Measurements from ENCODE around the gene TECPR2.

TECPR2 gene

GRCh38 chr14:102464846-102465341 lies 102.2 kb downstream of the TECPR2 start:
- no peak for TF ChIP-seq CTCF (IDR thresholded peaks at IDR 0.05)
- H3K9me3 ChIP-seq (ENCODE audit: control insufficient read depth, low read length) = no peaks in the 10 kb centered on the region
- no peak overlapping the region for H3K9ac ChIP-seq
- H3K4me1 ChIP-seq = no peaks in the 10 kb centered on the region
- H3K36me3 ChIP-seq (ENCODE audit: control insufficient read depth, insufficient read depth, low read length) = no peaks in the 10 kb centered on the region
- H3K4me2 ChIP-seq (ENCODE audit: low read length) = no peak overlapping the region
- H3K79me2 ChIP-seq = no peaks in the 10 kb centered on the region
- no peak overlapping the region for H3K4me3 ChIP-seq (ENCODE audit: low read depth, low read length)
- no peaks in the 10 kb centered on the region for H3K27me3 ChIP-seq (ENCODE audit: control insufficient read depth, insufficient read depth, low read length)
- H3K27ac ChIP-seq = no peak overlapping the region
- H2AFZ ChIP-seq = no peak overlapping the region

- Histone ChIP-seq H3K27ac (no peak overlapping the region), H3K4me3 (ENCODE audit: low read depth, low read length) (no peak overlapping the region), H2AFZ (no peak overlapping the region), H3K27me3 (ENCODE audit: control insufficient read depth, insufficient read depth, low read length) (no peaks in the 10 kb centered on the region), H3K9ac (no peak overlapping the region), H3K79me2 (no peaks in the 10 kb centered on the region), H3K36me3 (ENCODE audit: control insufficient read depth, insufficient read depth, low read length) (no peaks in the 10 kb centered on the region), H3K9me3 (ENCODE audit: control insufficient read depth, low read length) (no peaks in the 10 kb centered on the region), H3K4me1 (peaks cover 8% of the 10 kb centered on the region), H3K4me2 (ENCODE audit: low read length) (no peak overlapping the region)
- no peak for TF ChIP-seq CTCF (IDR thresholded peaks at IDR 0.05)
Measured at GRCh38 chr14:102469261-102469660, 106.5 kb downstream of the TECPR2 start.

GRCh38 chr14:102471921-102472790 lies 109.4 kb downstream of the TECPR2 start:
- peak overlapping the region; percentile 56 for H2AFZ ChIP-seq
- no peaks in the 10 kb centered on the region for H3K9me3 ChIP-seq (ENCODE audit: control insufficient read depth, low read length)
- no peak overlapping the region for H3K4me2 ChIP-seq (ENCODE audit: low read length)
- H3K27me3 ChIP-seq (ENCODE audit: control insufficient read depth, insufficient read depth, low read length) = no peaks in the 10 kb centered on the region
- peaks cover 8% of the 10 kb centered on the region for H3K4me1 ChIP-seq
- peaks cover 3% of the 10 kb centered on the region for H3K79me2 ChIP-seq
- no peak overlapping the region for H3K4me3 ChIP-seq (ENCODE audit: low read depth, low read length)
- H3K9ac ChIP-seq = no peak overlapping the region
- no peaks in the 10 kb centered on the region for H3K36me3 ChIP-seq (ENCODE audit: control insufficient read depth, insufficient read depth, low read length)
- H3K27ac ChIP-seq = peak overlapping the region; percentile 3
- no peak for TF ChIP-seq CTCF (IDR thresholded peaks at IDR 0.05)

- no peak overlapping the region for H3K9ac ChIP-seq
- H3K36me3 ChIP-seq (ENCODE audit: control insufficient read depth, insufficient read depth, low read length) = no peaks in the 10 kb centered on the region
- no peak for TF ChIP-seq CTCF (IDR thresholded peaks at IDR 0.05)
- peak overlapping the region; percentile 3 for H3K27ac ChIP-seq
- no peaks in the 10 kb centered on the region for H3K27me3 ChIP-seq (ENCODE audit: control insufficient read depth, insufficient read depth, low read length)
- peaks cover 3% of the 10 kb centered on the region for H3K79me2 ChIP-seq
- H3K4me3 ChIP-seq (ENCODE audit: low read depth, low read length) = no peak overlapping the region
- H3K4me2 ChIP-seq (ENCODE audit: low read length) = no peak overlapping the region
- peaks cover 8% of the 10 kb centered on the region for H3K4me1 ChIP-seq
- H3K9me3 ChIP-seq (ENCODE audit: control insufficient read depth, low read length) = no peaks in the 10 kb centered on the region
- peak overlapping the region; percentile 56 for H2AFZ ChIP-seq
Measured at GRCh38 chr14:102472791-102473150, 110.0 kb downstream of the TECPR2 start.

- H3K9ac ChIP-seq = no peak overlapping the region
- H3K27me3 ChIP-seq (ENCODE audit: control insufficient read depth, insufficient read depth, low read length) = no peaks in the 10 kb centered on the region
- H3K79me2 ChIP-seq = peaks cover 5% of the 10 kb centered on the region
- no peak for TF ChIP-seq CTCF (IDR thresholded peaks at IDR 0.05)
- no peaks in the 10 kb centered on the region for H3K9me3 ChIP-seq (ENCODE audit: control insufficient read depth, low read length)
- no peak overlapping the region for H3K4me3 ChIP-seq (ENCODE audit: low read depth, low read length)
- H3K36me3 ChIP-seq (ENCODE audit: control insufficient read depth, insufficient read depth, low read length) = no peaks in the 10 kb centered on the region
- peaks cover 8% of the 10 kb centered on the region for H3K4me1 ChIP-seq
- no peak overlapping the region for H2AFZ ChIP-seq
- no peak overlapping the region for H3K27ac ChIP-seq
- no peak overlapping the region for H3K4me2 ChIP-seq (ENCODE audit: low read length)
Measured at GRCh38 chr14:102473559-102473958, 110.8 kb downstream of the TECPR2 start.
